Natural killer cell (primary cell): Measurements from ENCODE around the gene CDC27. TPM values are rescaled to one million over a fixed set of nuclear protein-coding genes. Genes with fewer than 3 reads are reported as not detected.
"Not testable (repeated sequence)": the region's sequence is repeated elsewhere in the genome, so short reads cannot be mapped to it uniquely, and the experiment has no call there.

ENCODE experiments used
- ATAC-seq, 3 donors: fragments of 150-1000 bp in 2 of 3; fragments of 200-7000 bp in 1 of 3; cut with Tn5 transposase; 1 replicate in 1 of 3; 2 replicates in 2 of 3; pipeline ENCODE4 v1.10.0; 2021; ENCODE audit warnings: mild to moderate bottlenecking in 2 of 3, moderate library complexity in 2 of 3
- DNase-seq, 2 donors: peaks; one replicate each; pipeline versions ENCODE4 v3.0.0 to v3.0.0-alpha.2; 2013 to 2021; ENCODE audit warnings: mixed read lengths in 1 of 2
- H3K27ac ChIP-seq: one replicate; pipeline ENCODE4 v1.5.1; 2013; ENCODE audit warnings: mild to moderate bottlenecking, low read length
- H3K27me3 ChIP-seq: one replicate; pipeline ENCODE4 v1.6.1; 2013; ENCODE audit warnings: low read length; ENCODE audit not compliant: control insufficient read depth, insufficient read depth
- H3K36me3 ChIP-seq: one replicate; pipeline ENCODE4 v1.6.1; 2013; ENCODE audit warnings: low read length; ENCODE audit not compliant: control insufficient read depth, insufficient read depth
- H3K4me1 ChIP-seq: one replicate; pipeline ENCODE4 v1.6.1; 2013; ENCODE audit warnings: low read length; ENCODE audit not compliant: control insufficient read depth, insufficient read depth
- H3K4me3 ChIP-seq: one replicate; pipeline ENCODE4 v1.5.1; 2013; ENCODE audit warnings: low read length
- H3K9me3 ChIP-seq: one replicate; pipeline ENCODE4 v1.6.1; 2013; ENCODE audit warnings: low read length; ENCODE audit not compliant: control insufficient read depth, insufficient read depth
- H3K27ac Mint-ChIP-seq, 2 donors: one replicate each; pipeline ENCODE4 v1.8.0; 2022; ENCODE audit warnings: mild to moderate bottlenecking in 2 of 2, mixed read lengths in 2 of 2, moderate library complexity in 1 of 2
- H3K27me3 Mint-ChIP-seq, 2 donors: one replicate each; pipeline ENCODE4 v1.8.0; 2022; ENCODE audit warnings: low read depth in 2 of 2, mixed read lengths in 2 of 2
- H3K36me3 Mint-ChIP-seq: one replicate; pipeline ENCODE4 v1.8.0; 2022; ENCODE audit warnings: mixed read lengths
- H3K4me1 Mint-ChIP-seq, 2 donors: one replicate each; pipeline ENCODE4 v1.8.0; 2022; ENCODE audit warnings: mixed read lengths in 2 of 2
- H3K4me3 Mint-ChIP-seq: one replicate; pipeline ENCODE4 v1.8.0; 2022; ENCODE audit warnings: mild to moderate bottlenecking, moderate library complexity, mixed read lengths
- H3K9me3 Mint-ChIP-seq, 2 donors: one replicate each; pipeline ENCODE4 v1.8.0; 2022; ENCODE audit warnings: mixed read lengths in 2 of 2
- CTCF ChIP-seq: fragments of 200-600 bp; IDR thresholded peaks from one replicate; pipeline ENCODE4 v1.8.0; 2022; ENCODE audit warnings: antibody characterized with exemption
- whole genome bisulfite sequencing: methylation state at CpG from one replicate; pipeline ENCODE4 v1.1.7; 2013; ENCODE audit warnings: missing lambda C conversion rate; ENCODE audit not compliant: insufficient coverage; 5-methylcytosine and 5-hydroxymethylcytosine counted together
- intact Hi-C: fragments of 100-400 bp; cut with micrococcal nuclease; formaldehyde crosslinking; loops from one replicate; pipeline ENCODE4 v1.14.2; 2022
- total RNA-seq, 4 donors: library from RNA; stranded (reverse); fragments of 120-200 nt in 1 of 4; gene quantifications; one replicate each; pipeline versions ENCODE4 v1.2.3 to v1.2.4, GENCODE V29; 2013 to 2022

The CDC27 gene
- total RNA-seq, 3 donors from 2014 or later (not counting 1 experiment from before 2014, with no cell fraction given), result 77.3 to 87.3 (median 78.8) TPM

GRCh38 chr17:47188271-47188875 lies 722 bp downstream of the CDC27 start:
- Mint-ChIP-seq H3K36me3 (no peaks in the 10 kb centered on the region), H3K4me3 (peak overlapping the region; percentile 91), H3K27ac (peak overlapping the region; percentile 97 to 98), H3K9me3 (no peaks in the 10 kb centered on the region), H3K4me1 (peaks cover 54 to 61% of the 10 kb centered on the region in 2 donors), H3K27me3 (no peaks in the 10 kb centered on the region)
- no peak for TF ChIP-seq CTCF
- H3K36me3 ChIP-seq, result no peaks in the 10 kb centered on the region
- WGBS, result 4% methylated on average over 12 of the region's 15 CpGs
- no peaks in the 10 kb centered on the region for H3K9me3 ChIP-seq
- intact Hi-C loops, result loop anchor here (2.0 kb wide), 1 partner anchor 16 kb away; no protein-coding TSS in a partner anchor
- H3K27me3 ChIP-seq, result no peaks in the 10 kb centered on the region
- H3K27ac ChIP-seq, result peak overlapping the region; percentile 85
- peak overlapping the region; percentile 75 for H3K4me3 ChIP-seq
- ATAC-seq, result no peak
- DNase-seq, result peak in 1 of 2 donors; percentile 48
- H3K4me1 ChIP-seq, result peaks cover 30% of the 10 kb centered on the region

- no peak for TF ChIP-seq CTCF
- Histone ChIP-seq H3K9me3 (no peaks in the 10 kb centered on the region), H3K4me3 (no peak overlapping the region), H3K27me3 (no peaks in the 10 kb centered on the region), H3K4me1 (peaks cover 17% of the 10 kb centered on the region), H3K27ac (no peak overlapping the region), H3K36me3 (peaks cover 8% of the 10 kb centered on the region)
- 95% methylated on average over 3 of the region's 6 CpGs for WGBS
- H3K27me3 Mint-ChIP-seq, result no peaks in the 10 kb centered on the region
- H3K4me3 Mint-ChIP-seq, result no peak overlapping the region
- intact Hi-C loops, result no loop called here
- H3K9me3 Mint-ChIP-seq, result no peaks in the 10 kb centered on the region
- ATAC-seq (no peak), DNase-seq (no peak)
- peak overlapping the region in 1 of 2 donors; percentile 50 for H3K27ac Mint-ChIP-seq
- H3K36me3 Mint-ChIP-seq, result no peaks in the 10 kb centered on the region
- H3K4me1 Mint-ChIP-seq, result peaks cover 59 to 64% of the 10 kb centered on the region in 2 donors
These were observed 4.4 kb downstream of the CDC27 start for GRCh38 chr17:47184681-47185080.

- H3K27ac ChIP-seq, H3K9me3 ChIP-seq, H3K4me3 Mint-ChIP-seq, DNase-seq, H3K27me3 Mint-ChIP-seq, H3K36me3 Mint-ChIP-seq, H3K4me1 ChIP-seq, H3K9me3 Mint-ChIP-seq, H3K27me3 ChIP-seq, H3K4me3 ChIP-seq, ATAC-seq, H3K27ac Mint-ChIP-seq, intact Hi-C loops: not testable (repeated sequence)
- WGBS, result 95% methylated on average over 4 of the region's 4 CpGs
- peaks cover 50 to 56% of the 10 kb centered on the region in 2 donors for H3K4me1 Mint-ChIP-seq
- peaks cover 33% of the 10 kb centered on the region for H3K36me3 ChIP-seq
These were observed 8.1 kb downstream of the CDC27 start for GRCh38 chr17:47180988-47181387.

GRCh38 chr17:47180337-47180736 lies 8.8 kb downstream of the CDC27 start:
- ATAC-seq (no peak), DNase-seq (no peak)
- Mint-ChIP-seq H3K27me3 (no peaks in the 10 kb centered on the region), H3K9me3 (no peaks in the 10 kb centered on the region), H3K4me3 (no peak overlapping the region), H3K4me1 (peaks cover 50 to 53% of the 10 kb centered on the region in 2 donors), H3K36me3 (no peaks in the 10 kb centered on the region), H3K27ac (peak overlapping the region in 1 of 2 donors; percentile 50)
- no peak for TF ChIP-seq CTCF
- intact Hi-C loops, result no loop called here
- Histone ChIP-seq H3K27ac (no peak overlapping the region), H3K9me3 (no peaks in the 10 kb centered on the region), H3K4me1 (peaks cover 5% of the 10 kb centered on the region), H3K4me3 (no peak overlapping the region), H3K36me3 (peaks cover 37% of the 10 kb centered on the region), H3K27me3 (no peaks in the 10 kb centered on the region)
- WGBS, result 98% methylated on average over 1 of the region's 1 CpG
